HG02610 (cell line): ENCODE measurements around the gene ICE1.

Experiments used
- ATAC-seq: cut with Tn5 transposase; IDR thresholded peaks from one replicate; pipeline ENCODE4 v1.9.1; 2021; ENCODE audit warnings: mild to moderate bottlenecking, moderate library complexity; ENCODE audit not compliant: unreplicated experiment

ICE1 gene

GRCh38 chr5:5532306-5533076 is 110.0 kb downstream of the ICE1 start:
- no peak for ATAC-seq

GRCh38 chr5:5533927-5534326 is 111.5 kb downstream of the ICE1 start:
- no peak for ATAC-seq

- ATAC-seq, result no peak
These were observed 111.9 kb downstream of the ICE1 start for GRCh38 chr5:5534333-5534732.

GRCh38 chr5:5536871-5537270 is 114.4 kb downstream of the ICE1 start:
- no peak for ATAC-seq

GRCh38 chr5:5537426-5537825 is 114.9 kb downstream of the ICE1 start:
- no peak for ATAC-seq

- no peak for ATAC-seq
These were observed 117.1 kb downstream of the ICE1 start for GRCh38 chr5:5539590-5539989.
